ENCODE results near the gene AP3M1. TPM values are rescaled to one million over a fixed set of nuclear protein-coding genes. Genes with fewer than 3 reads are reported as not detected.

The AP3M1 gene, protein sequence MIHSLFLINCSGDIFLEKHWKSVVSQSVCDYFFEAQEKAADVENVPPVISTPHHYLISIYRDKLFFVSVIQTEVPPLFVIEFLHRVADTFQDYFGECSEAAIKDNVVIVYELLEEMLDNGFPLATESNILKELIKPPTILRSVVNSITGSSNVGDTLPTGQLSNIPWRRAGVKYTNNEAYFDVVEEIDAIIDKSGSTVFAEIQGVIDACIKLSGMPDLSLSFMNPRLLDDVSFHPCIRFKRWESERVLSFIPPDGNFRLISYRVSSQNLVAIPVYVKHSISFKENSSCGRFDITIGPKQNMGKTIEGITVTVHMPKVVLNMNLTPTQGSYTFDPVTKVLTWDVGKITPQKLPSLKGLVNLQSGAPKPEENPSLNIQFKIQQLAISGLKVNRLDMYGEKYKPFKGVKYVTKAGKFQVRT
- polyA plus RNA-seq (2013), result 31.7 and 31.9 TPM in 2 replicates

DNA sequence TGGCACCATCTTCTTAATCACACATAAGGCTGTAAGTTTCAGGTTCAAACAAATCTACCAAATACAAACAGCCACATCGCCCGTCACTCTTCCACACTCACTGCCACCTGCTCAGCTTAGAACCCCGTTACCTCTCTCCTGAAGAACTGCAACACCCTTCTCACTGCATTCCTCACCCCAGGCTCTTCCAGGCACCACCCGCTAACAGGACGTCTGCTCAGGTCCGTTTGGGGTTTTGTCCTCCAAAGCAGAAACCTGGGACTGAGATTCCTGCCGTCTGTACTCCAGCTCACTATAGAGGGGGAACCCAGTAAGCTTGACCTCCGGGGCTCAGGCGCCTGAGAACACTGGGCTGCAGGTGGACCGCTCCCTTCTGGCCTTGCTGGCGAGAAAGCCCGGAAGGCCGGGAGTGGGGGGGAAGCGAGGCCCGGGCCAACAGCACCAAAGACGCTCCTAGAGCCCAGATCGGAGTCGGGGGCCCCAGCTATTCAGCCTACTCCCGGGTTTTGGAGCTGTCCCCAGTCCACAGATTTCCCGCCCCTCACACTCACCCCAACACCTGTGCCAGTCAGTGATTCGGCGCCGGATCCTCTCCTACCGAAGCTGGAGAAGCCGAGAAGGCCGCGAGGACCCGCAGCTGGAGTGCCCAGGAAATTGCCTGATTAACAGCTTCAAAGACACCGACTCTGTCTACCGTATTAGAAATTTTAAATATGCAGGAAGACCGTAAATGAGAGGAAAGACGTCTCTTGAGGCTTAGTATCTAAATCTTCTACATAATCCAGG lies at the start of gene AP3M1:
TSS of gene AP3M1 (minus strand) at position 625 of the 786 bp plus-strand sequence. CDS start 12,449 bp downstream, outside the sequence.
- Histone ChIP-seq H2AFZ (ENCODE audit: insufficient read depth, low read length, poor library complexity) (peak within 1 kb of the TSS; percentile 46), H2AK5ac (ENCODE audit: low read length) (peak within 1 kb of the TSS; percentile 62), H3K14ac (ENCODE audit: low read length) (peak within 1 kb of the TSS; percentile 81), H3K23ac (ENCODE audit: low read length) (no peak within 1 kb of the TSS), H3K4me3 (ENCODE audit: low read depth, low read length) (peak within 1 kb of the TSS; percentile 97), H2BK120ac (ENCODE audit: insufficient read depth, low read length, poor library complexity) (peak within 1 kb of the TSS; percentile 24), H3K18ac (ENCODE audit: low read length) (peak within 1 kb of the TSS; percentile 54), H3K4ac (ENCODE audit: low read depth, low read length) (peak within 1 kb of the TSS; percentile 87), H2BK5ac (ENCODE audit: low read depth, low read length, poor library complexity) (peak within 1 kb of the TSS; percentile 19), H3K9ac (ENCODE audit: low read length) (peak within 1 kb of the TSS; percentile 86), H3K27ac (ENCODE audit: low read depth, low read length) (peak within 1 kb of the TSS; percentile 60), H4K12ac (ENCODE audit: low read depth, low read length) (peak within 1 kb of the TSS; percentile 70), H2BK12ac (ENCODE audit: low read length) (no peak within 1 kb of the TSS), H3K4me2 (ENCODE audit: low read length) (peak within 1 kb of the TSS; percentile 95), H4K8ac (ENCODE audit: low read depth, low read length) (peak within 1 kb of the TSS; percentile 57), H3K79me1 (ENCODE audit: low read length) (peaks cover 9% of the 10 kb centered on the region), H3K36me3 (ENCODE audit: control insufficient read depth in 1 of 2, insufficient read depth in 2 of 2, low read length in 2 of 2) (peaks cover 2 to 5% of the 10 kb centered on the region in 2 experiments), H4K91ac (ENCODE audit: low read depth, low read length) (peak within 1 kb of the TSS; percentile 16), H3K27me3 (ENCODE audit: insufficient read depth, low read length) (no peaks in the 10 kb centered on the region), H3K9me3 (ENCODE audit: insufficient read depth, low read depth, low read length) (no peaks in the 10 kb centered on the region), H3K79me2 (ENCODE audit: control insufficient read depth, insufficient read depth, low read length, poor library complexity) (peaks cover 11% of the 10 kb centered on the region), H3K4me1 (ENCODE audit: control insufficient read depth in 1 of 2, insufficient read depth in 2 of 2, low read length in 2 of 2) (no peaks in the 10 kb centered on the region)
- no CpG with 5 or more reads among the region's 32 CpGs for WGBS (ENCODE audit: extremely low coverage, insufficient coverage, insufficient read length)
- no peak for DNase-seq

DNA sequence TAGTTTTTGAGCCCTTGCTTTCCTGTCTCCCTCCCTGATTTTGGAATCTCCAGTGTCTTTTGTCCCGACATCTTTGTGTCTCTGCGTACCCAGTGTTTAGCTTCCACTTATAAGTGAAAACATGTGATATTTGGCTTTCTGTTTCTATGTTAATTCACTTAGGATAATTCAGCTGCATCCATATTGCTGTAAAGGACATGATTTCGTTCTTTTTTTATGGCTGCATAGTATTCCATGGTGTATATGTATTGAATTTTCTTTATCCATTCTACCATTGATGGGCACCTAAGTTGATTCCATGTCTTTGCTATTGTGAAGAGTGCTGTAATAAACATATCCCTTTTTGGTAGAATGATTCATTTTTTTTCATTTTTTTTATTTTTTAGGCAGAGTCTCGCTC lies 48.7 kb upstream of the AP3M1 start:
- H3K18ac ChIP-seq (ENCODE audit: low read length), result no peak overlapping the region
- no peak overlapping the region for H3K4me3 ChIP-seq (ENCODE audit: low read depth, low read length)
- no peak for DNase-seq
- no CpG with 5 or more reads among the region's 4 CpGs for WGBS (ENCODE audit: extremely low coverage, insufficient coverage, insufficient read length)
- H4K91ac ChIP-seq (ENCODE audit: low read depth, low read length), result no peak overlapping the region
- no peaks in the 10 kb centered on the region for H3K27me3 ChIP-seq (ENCODE audit: insufficient read depth, low read length)
- no peaks in the 10 kb centered on the region for H3K79me1 ChIP-seq (ENCODE audit: low read length)
- no peaks in the 10 kb centered on the region for H3K79me2 ChIP-seq (ENCODE audit: control insufficient read depth, insufficient read depth, low read length, poor library complexity)
- no peak overlapping the region for H2AFZ ChIP-seq (ENCODE audit: insufficient read depth, low read length, poor library complexity)
- no peak overlapping the region for H3K4me2 ChIP-seq (ENCODE audit: low read length)
- H3K4ac ChIP-seq (ENCODE audit: low read depth, low read length), result peak overlapping the region; percentile 36
- H3K36me3 ChIP-seq (ENCODE audit: control insufficient read depth in 1 of 2, insufficient read depth in 2 of 2, low read length in 2 of 2), result peaks cover 0 to 2% of the 10 kb centered on the region in 2 experiments
- H3K23ac ChIP-seq (ENCODE audit: low read length), result no peak overlapping the region
- no peak overlapping the region for H2AK5ac ChIP-seq (ENCODE audit: low read length)
- H3K4me1 ChIP-seq (ENCODE audit: control insufficient read depth in 1 of 2, insufficient read depth in 2 of 2, low read length in 2 of 2), result peaks cover 0 to 2% of the 10 kb centered on the region in 2 experiments
- no peak overlapping the region for H3K27ac ChIP-seq (ENCODE audit: low read depth, low read length)
- H3K9ac ChIP-seq (ENCODE audit: low read length), result no peak overlapping the region
- H4K12ac ChIP-seq (ENCODE audit: low read depth, low read length), result no peak overlapping the region
- no peak overlapping the region for H2BK5ac ChIP-seq (ENCODE audit: low read depth, low read length, poor library complexity)
- H2BK12ac ChIP-seq (ENCODE audit: low read length), result no peak overlapping the region
- H2BK120ac ChIP-seq (ENCODE audit: insufficient read depth, low read length, poor library complexity), result no peak overlapping the region
- H4K8ac ChIP-seq (ENCODE audit: low read depth, low read length), result no peak overlapping the region
- H3K14ac ChIP-seq (ENCODE audit: low read length), result no peak overlapping the region
- no peaks in the 10 kb centered on the region for H3K9me3 ChIP-seq (ENCODE audit: insufficient read depth, low read depth, low read length)

DNA sequence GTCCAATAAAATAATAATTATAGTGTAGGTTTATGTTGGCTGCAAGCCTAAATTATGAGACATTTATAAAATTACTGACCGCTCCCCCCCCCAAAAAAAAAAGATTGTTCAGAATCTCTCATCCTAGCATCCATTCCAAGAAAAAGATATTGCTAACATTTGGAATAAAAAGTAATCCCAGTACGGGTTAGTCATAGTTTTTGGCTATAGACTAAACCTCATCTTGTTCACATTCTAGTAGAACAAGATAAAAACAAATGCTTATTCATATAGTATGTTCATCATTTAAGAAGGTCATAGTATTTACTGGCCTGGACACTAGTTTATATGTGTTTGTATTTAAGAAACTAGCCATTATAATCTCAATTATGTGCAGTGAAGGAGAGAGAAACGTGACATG lies 44.4 kb upstream of the AP3M1 start:
- Histone ChIP-seq H2BK5ac (ENCODE audit: low read depth, low read length, poor library complexity) (no peak overlapping the region), H3K9me3 (ENCODE audit: insufficient read depth, low read depth, low read length) (no peaks in the 10 kb centered on the region), H3K4me3 (ENCODE audit: low read depth, low read length) (no peak overlapping the region), H2AFZ (ENCODE audit: insufficient read depth, low read length, poor library complexity) (no peak overlapping the region), H3K4me2 (ENCODE audit: low read length) (no peak overlapping the region), H3K79me1 (ENCODE audit: low read length) (no peaks in the 10 kb centered on the region), H4K12ac (ENCODE audit: low read depth, low read length) (no peak overlapping the region), H3K4ac (ENCODE audit: low read depth, low read length) (no peak overlapping the region), H3K14ac (ENCODE audit: low read length) (no peak overlapping the region), H2BK12ac (ENCODE audit: low read length) (no peak overlapping the region), H3K18ac (ENCODE audit: low read length) (no peak overlapping the region), H3K23ac (ENCODE audit: low read length) (no peak overlapping the region), H4K91ac (ENCODE audit: low read depth, low read length) (no peak overlapping the region), H2AK5ac (ENCODE audit: low read length) (no peak overlapping the region), H3K27me3 (ENCODE audit: insufficient read depth, low read length) (no peaks in the 10 kb centered on the region), H3K9ac (ENCODE audit: low read length) (no peak overlapping the region), H3K27ac (ENCODE audit: low read depth, low read length) (no peak overlapping the region), H4K8ac (ENCODE audit: low read depth, low read length) (no peak overlapping the region), H3K36me3 (ENCODE audit: control insufficient read depth in 1 of 2, insufficient read depth in 2 of 2, low read length in 2 of 2) (peaks cover 0 to 2% of the 10 kb centered on the region in 2 experiments), H3K79me2 (ENCODE audit: control insufficient read depth, insufficient read depth, low read length, poor library complexity) (peaks cover 1% of the 10 kb centered on the region), H2BK120ac (ENCODE audit: insufficient read depth, low read length, poor library complexity) (no peak overlapping the region), H3K4me1 (ENCODE audit: control insufficient read depth in 1 of 2, insufficient read depth in 2 of 2, low read length in 2 of 2) (peaks cover 3 to 6% of the 10 kb centered on the region in 2 experiments)
- DNase-seq, result no peak
- WGBS (ENCODE audit: extremely low coverage, insufficient coverage, insufficient read length), result no CpG with 5 or more reads among the region's 3 CpGs

DNA sequence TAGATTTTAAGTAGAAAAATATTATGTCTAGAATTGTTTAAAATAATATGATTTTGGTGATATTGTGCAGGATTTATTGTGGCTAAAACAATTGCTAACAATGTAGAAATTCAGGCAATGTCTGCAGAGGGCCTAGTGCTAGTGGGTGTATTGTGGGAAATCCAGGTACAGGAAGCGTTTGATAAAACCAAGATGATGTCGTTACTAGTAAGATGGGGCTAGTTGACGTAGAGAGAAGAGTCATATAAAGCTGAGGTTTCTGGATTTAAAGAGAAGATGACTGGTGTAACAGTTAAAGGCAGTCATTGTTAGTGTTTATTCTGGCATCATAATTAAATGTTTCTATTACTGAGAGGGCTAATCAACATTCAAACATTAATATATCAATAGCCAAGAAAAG lies 43.9 kb upstream of the AP3M1 start:
- Histone ChIP-seq H2BK5ac (ENCODE audit: low read depth, low read length, poor library complexity) (no peak overlapping the region), H3K27me3 (ENCODE audit: insufficient read depth, low read length) (no peaks in the 10 kb centered on the region), H2AFZ (ENCODE audit: insufficient read depth, low read length, poor library complexity) (no peak overlapping the region), H3K27ac (ENCODE audit: low read depth, low read length) (no peak overlapping the region), H3K79me1 (ENCODE audit: low read length) (peaks cover under 1% of the 10 kb centered on the region), H3K18ac (ENCODE audit: low read length) (no peak overlapping the region), H4K12ac (ENCODE audit: low read depth, low read length) (no peak overlapping the region), H3K14ac (ENCODE audit: low read length) (no peak overlapping the region), H4K8ac (ENCODE audit: low read depth, low read length) (no peak overlapping the region), H3K9ac (ENCODE audit: low read length) (no peak overlapping the region), H3K4me2 (ENCODE audit: low read length) (no peak overlapping the region), H2AK5ac (ENCODE audit: low read length) (no peak overlapping the region), H2BK12ac (ENCODE audit: low read length) (no peak overlapping the region), H2BK120ac (ENCODE audit: insufficient read depth, low read length, poor library complexity) (no peak overlapping the region), H3K4ac (ENCODE audit: low read depth, low read length) (no peak overlapping the region), H3K4me1 (ENCODE audit: control insufficient read depth in 1 of 2, insufficient read depth in 2 of 2, low read length in 2 of 2) (peaks cover 3 to 6% of the 10 kb centered on the region in 2 experiments), H3K23ac (ENCODE audit: low read length) (no peak overlapping the region), H3K4me3 (ENCODE audit: low read depth, low read length) (no peak overlapping the region), H3K9me3 (ENCODE audit: insufficient read depth, low read depth, low read length) (no peaks in the 10 kb centered on the region), H3K79me2 (ENCODE audit: control insufficient read depth, insufficient read depth, low read length, poor library complexity) (peaks cover 1% of the 10 kb centered on the region), H3K36me3 (ENCODE audit: control insufficient read depth in 1 of 2, insufficient read depth in 2 of 2, low read length in 2 of 2) (peaks cover 0 to 2% of the 10 kb centered on the region in 2 experiments), H4K91ac (ENCODE audit: low read depth, low read length) (no peak overlapping the region)
- no CpG with 5 or more reads among the region's 3 CpGs for WGBS (ENCODE audit: extremely low coverage, insufficient coverage, insufficient read length)
- DNase-seq, result no peak
